Neural crest cell (in vitro differentiated cells): ENCODE results near the gene CDK10. TPM values are rescaled to one million over a fixed set of nuclear protein-coding genes. Genes with fewer than 3 reads are reported as not detected.
A peak's percentile ranks its signal among the peaks of the same experiment; 100 is the strongest.

Experiments
- DNase-seq: peaks from one replicate; pipeline ENCODE4 v3.0.0; 2021; ENCODE audit warnings: low read depth, mixed read lengths, low spot score
- H3K27ac Mint-ChIP-seq: one replicate; pipeline ENCODE4 v1.8.0; 2021; ENCODE audit warnings: mild to moderate bottlenecking, mixed read lengths; ENCODE audit not compliant: unreplicated experiment
- H3K27me3 Mint-ChIP-seq: 2 replicates; pipeline ENCODE4 v1.8.0; 2021; ENCODE audit warnings: low read depth, mild to moderate bottlenecking, mixed read lengths
- H3K36me3 Mint-ChIP-seq: 2 replicates; pipeline ENCODE4 v1.8.0; 2021; ENCODE audit warnings: low read depth, mild to moderate bottlenecking, mixed read lengths
- H3K4me1 Mint-ChIP-seq: 2 replicates; pipeline ENCODE4 v1.8.0; 2021; ENCODE audit warnings: mixed read lengths
- H3K4me3 Mint-ChIP-seq: one replicate; pipeline ENCODE4 v1.8.0; 2021; ENCODE audit warnings: mild to moderate bottlenecking, mixed read lengths
- H3K9me3 Mint-ChIP-seq: 2 replicates; pipeline ENCODE4 v1.8.0; 2021; ENCODE audit warnings: mixed read lengths
- total RNA-seq: library from RNA; stranded (reverse); gene quantifications from 2 replicates; pipeline ENCODE4 v1.2.1, GENCODE V29; 2021
- TF ChIP-seq, protein P1 (sequence below): fragments of 200-600 bp; sonication (generic); conservative IDR thresholded peaks from 2 replicates; pipeline ENCODE4 v1.5.0; 2021; ENCODE audit warnings: antibody characterized with exemption, mild to moderate bottlenecking

CDK10 gene
- total RNA-seq, 1 donor from 2014 or later: 127 TPM

DNA sequence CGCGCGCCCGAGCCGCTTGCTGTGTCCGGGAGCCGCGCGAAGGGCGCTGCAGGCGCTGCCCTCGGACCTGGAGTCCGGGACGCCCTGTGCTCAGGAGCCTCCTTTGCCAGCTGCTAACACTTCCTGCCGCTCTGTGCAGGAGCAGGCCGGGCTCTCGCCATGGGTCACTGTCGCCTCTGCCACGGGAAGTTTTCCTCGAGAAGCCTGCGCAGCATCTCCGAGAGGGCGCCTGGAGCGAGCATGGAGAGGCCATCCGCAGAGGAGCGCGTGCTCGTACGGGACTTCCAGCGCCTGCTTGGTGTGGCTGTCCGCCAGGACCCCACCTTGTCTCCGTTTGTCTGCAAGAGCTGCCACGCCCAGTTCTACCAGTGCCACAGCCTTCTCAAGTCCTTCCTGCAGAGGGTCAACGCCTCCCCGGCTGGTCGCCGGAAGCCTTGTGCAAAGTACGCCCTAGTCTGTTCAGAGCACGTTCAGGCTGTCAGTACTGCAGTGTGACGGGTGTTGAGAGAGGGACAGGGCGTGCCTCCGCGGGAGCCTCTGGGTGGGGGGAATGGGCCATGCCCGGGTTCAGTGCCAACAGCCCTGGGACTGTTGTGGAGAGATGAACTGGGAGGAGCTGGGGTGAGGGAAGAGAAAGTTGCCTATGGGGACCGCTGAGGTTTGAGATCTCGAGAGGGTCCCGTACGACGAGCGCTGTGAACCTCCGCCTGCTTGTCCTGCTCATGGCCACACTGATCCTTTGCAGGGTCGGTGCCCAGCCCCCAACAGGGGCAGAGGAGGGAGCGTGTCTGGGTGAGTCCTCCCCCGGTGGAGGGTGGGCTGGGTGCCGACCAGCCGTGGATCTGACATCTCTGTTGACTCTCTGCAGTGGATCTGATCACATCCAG is 36.1 kb downstream of the CDK10 start:
- Mint-ChIP-seq H3K27me3 (peaks cover 4% of the 10 kb centered on the region), H3K4me3 (peak overlapping the region; percentile 79), H3K36me3 (peaks cover 9% of the 10 kb centered on the region), H3K4me1 (peaks cover 40% of the 10 kb centered on the region), H3K27ac (peak overlapping the region; percentile 88), H3K9me3 (no peaks in the 10 kb centered on the region)
- TF ChIP-seq, protein P1, sequence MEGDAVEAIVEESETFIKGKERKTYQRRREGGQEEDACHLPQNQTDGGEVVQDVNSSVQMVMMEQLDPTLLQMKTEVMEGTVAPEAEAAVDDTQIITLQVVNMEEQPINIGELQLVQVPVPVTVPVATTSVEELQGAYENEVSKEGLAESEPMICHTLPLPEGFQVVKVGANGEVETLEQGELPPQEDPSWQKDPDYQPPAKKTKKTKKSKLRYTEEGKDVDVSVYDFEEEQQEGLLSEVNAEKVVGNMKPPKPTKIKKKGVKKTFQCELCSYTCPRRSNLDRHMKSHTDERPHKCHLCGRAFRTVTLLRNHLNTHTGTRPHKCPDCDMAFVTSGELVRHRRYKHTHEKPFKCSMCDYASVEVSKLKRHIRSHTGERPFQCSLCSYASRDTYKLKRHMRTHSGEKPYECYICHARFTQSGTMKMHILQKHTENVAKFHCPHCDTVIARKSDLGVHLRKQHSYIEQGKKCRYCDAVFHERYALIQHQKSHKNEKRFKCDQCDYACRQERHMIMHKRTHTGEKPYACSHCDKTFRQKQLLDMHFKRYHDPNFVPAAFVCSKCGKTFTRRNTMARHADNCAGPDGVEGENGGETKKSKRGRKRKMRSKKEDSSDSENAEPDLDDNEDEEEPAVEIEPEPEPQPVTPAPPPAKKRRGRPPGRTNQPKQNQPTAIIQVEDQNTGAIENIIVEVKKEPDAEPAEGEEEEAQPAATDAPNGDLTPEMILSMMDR: no peak
- no peak for DNase-seq

DNA sequence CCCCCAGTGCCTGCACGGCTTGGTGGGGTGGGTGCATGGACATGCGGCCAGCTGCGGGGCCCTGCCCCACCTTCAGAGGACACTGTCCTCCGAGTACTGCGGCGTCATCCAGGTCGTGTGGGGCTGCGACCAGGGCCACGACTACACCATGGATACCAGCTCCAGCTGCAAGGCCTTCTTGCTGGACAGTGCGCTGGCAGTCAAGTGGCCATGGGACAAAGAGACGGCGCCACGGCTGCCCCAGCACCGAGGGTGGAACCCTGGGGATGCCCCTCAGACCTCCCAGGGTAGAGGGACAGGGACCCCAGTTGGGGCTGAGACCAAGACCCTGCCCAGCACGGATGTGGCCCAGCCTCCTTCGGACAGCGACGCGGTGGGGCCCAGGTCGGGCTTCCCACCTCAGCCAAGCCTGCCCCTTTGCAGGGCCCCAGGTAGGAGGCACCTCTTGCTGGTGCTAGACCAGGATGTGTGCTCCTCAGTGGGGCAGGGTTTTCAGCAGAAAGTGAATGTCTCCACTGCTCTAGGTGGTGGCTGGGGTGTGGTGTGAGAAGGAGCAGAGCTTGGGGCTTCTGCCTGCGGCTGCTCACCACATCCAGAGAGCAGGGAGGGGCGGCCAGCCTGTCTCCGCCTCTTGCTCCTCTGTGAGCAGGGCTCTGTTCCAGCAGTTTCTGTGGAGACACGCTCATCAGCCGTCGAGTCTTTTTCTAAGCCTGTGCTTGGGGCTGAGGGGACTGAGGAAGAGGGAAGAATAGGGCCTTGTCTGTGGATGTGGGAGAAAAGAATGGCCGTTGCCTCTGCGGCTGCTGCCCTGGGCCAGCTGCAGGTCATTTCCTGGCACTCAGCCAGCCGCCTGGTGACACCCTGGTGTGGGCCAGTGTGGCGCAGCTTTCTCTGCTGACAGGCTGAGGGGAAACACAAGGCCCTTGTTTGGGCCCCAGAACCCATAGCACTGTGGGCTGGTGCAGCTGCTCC is 37.1 kb downstream of the CDK10 start:
- Mint-ChIP-seq H3K9me3 (no peaks in the 10 kb centered on the region), H3K4me3 (peak overlapping the region; percentile 92), H3K27me3 (peaks cover 4% of the 10 kb centered on the region), H3K4me1 (peaks cover 36% of the 10 kb centered on the region), H3K36me3 (peaks cover 9% of the 10 kb centered on the region), H3K27ac (peak overlapping the region; percentile 88)
- TF ChIP-seq, protein P1: no peak
- DNase-seq: peak; percentile 62

DNA sequence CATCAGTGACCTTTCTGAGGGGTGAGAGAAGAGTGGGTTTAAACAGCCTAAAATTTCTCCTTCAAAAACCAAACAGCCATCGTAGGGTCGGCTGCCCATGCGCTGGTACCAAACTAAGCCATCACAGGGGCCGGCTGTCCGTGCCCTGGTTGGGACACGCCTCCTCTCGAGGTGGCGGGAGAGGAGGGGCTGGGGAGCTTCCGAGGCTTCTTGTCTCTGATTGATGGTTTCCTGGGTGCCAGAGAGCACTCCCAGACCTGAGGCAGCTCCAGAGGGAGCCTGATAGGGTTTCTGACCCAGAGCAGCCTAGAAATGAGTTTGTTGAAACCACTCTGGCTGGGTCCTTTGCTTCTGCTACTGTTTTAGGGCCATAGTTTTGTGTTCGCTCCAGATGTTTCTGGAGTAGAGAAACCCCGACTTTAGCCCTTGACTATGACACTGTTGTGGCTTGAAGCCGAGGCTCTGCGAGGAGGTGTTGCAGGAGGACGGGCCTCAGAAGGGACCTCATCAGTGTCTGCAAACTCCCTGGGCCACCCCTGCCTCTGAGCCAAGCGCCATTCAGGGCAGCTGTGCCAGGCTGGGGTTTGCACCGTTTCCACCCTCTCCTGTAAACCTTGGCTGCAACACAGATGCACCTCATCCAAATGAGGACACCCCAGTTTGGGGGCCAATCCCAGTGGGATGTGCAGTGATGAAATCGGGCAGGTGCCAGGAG is 41.1 kb downstream of the CDK10 start:
- Mint-ChIP-seq H3K36me3 (peaks cover 20% of the 10 kb centered on the region), H3K4me3 (peak overlapping the region; percentile 76), H3K27ac (no peak overlapping the region), H3K27me3 (peaks cover 4% of the 10 kb centered on the region), H3K4me1 (peaks cover 29% of the 10 kb centered on the region), H3K9me3 (no peaks in the 10 kb centered on the region)
- TF ChIP-seq, protein P1: no peak
- peak; percentile 17 for DNase-seq

DNA sequence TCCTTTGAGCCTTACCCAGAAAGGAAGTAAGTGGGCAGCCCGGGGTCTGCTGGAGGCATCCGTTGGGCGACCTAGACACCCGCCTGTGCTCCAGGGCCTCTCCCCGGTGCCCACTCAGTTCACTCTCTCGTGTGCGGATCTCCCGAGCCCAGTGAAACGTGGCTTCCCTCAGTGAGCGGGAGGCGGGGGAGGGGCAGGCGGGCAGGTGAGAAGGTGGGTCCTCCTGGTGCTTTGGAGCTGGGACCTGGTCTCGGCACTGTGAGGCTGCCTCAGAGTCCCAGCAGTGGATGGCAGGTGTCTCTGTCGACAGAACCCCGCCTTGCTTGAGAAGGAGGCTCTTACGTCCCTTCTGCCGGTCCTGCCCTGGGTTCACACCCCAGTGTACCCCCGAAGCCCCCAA is 42.8 kb downstream of the CDK10 start:
- H3K27me3 Mint-ChIP-seq: no peaks in the 10 kb centered on the region
- no peaks in the 10 kb centered on the region for H3K9me3 Mint-ChIP-seq
- DNase-seq: no peak
- peaks cover 16% of the 10 kb centered on the region for H3K36me3 Mint-ChIP-seq
- TF ChIP-seq, protein P1: no peak
- H3K4me1 Mint-ChIP-seq: peaks cover 16% of the 10 kb centered on the region
- H3K4me3 Mint-ChIP-seq: no peak overlapping the region
- no peak overlapping the region for H3K27ac Mint-ChIP-seq
